Activated CD4-positive, alpha-beta T cell treated with anti-CD3 and anti-CD28 coated beads, Interleukin-2, amount 50 U/mL, for 1 hour (primary cell): ENCODE data around the gene TNRC18.
"Not testable (repeated sequence)": the region's sequence is repeated elsewhere in the genome, so short reads cannot be mapped to it uniquely, and the experiment has no call there.

ENCODE experiments used
- DNase-seq: peaks from one replicate; pipeline ENCODE4 v3.0.0-alpha.2; 2020

TNRC18 gene

GRCh38 chr7:5423306-5423975 is at the start of gene TNRC18:
Gene TNRC18 (minus strand): TSS chr7:5423834. CDS start chr7:5421246, 2,588 bp downstream.
- DNase-seq = no peak

GRCh38 chr7:5472432-5473315 is 49.0 kb upstream of the TNRC18 start:
- no peak for DNase-seq

GRCh38 chr7:5471623-5472022 is 48.0 kb upstream of the TNRC18 start:
- DNase-seq = not testable (repeated sequence)

- no peak for DNase-seq
These were observed 47.2 kb upstream of the TNRC18 start for GRCh38 chr7:5470816-5471215.

GRCh38 chr7:5470167-5470532 is 46.5 kb upstream of the TNRC18 start:
- no peak for DNase-seq

GRCh38 chr7:5469375-5470166 is 45.9 kb upstream of the TNRC18 start:
- DNase-seq = no peak

GRCh38 chr7:5467645-5468044 is 44.0 kb upstream of the TNRC18 start:
- DNase-seq = no peak

- no peak for DNase-seq
These were observed 42.9 kb upstream of the TNRC18 start for GRCh38 chr7:5466551-5466950.

- no peak for DNase-seq
These were observed 39.4 kb upstream of the TNRC18 start for GRCh38 chr7:5463031-5463430.

- no peak for DNase-seq
These were observed 38.6 kb upstream of the TNRC18 start for GRCh38 chr7:5462216-5462615.

GRCh38 chr7:5458921-5459480 is 35.4 kb upstream of the TNRC18 start:
- DNase-seq = no peak

GRCh38 chr7:5457245-5457735 is 33.7 kb upstream of the TNRC18 start:
- DNase-seq = no peak

- no peak for DNase-seq
These were observed 32.8 kb upstream of the TNRC18 start for GRCh38 chr7:5456409-5456808.

GRCh38 chr7:5455581-5456219 is 32.1 kb upstream of the TNRC18 start:
- DNase-seq = no peak

GRCh38 chr7:5455175-5455574 is 31.5 kb upstream of the TNRC18 start:
- DNase-seq = no peak

GRCh38 chr7:5454485-5454884 is 30.9 kb upstream of the TNRC18 start:
- DNase-seq = no peak

GRCh38 chr7:5453566-5454075 is 30.0 kb upstream of the TNRC18 start:
- DNase-seq = no peak

- no peak for DNase-seq
These were observed 29.4 kb upstream of the TNRC18 start for GRCh38 chr7:5452937-5453540.

- no peak for DNase-seq
These were observed 28.9 kb upstream of the TNRC18 start for GRCh38 chr7:5452470-5452899.

- no peak for DNase-seq
These were observed 27.8 kb upstream of the TNRC18 start for GRCh38 chr7:5451391-5451790.

GRCh38 chr7:5450549-5451327 is 27.1 kb upstream of the TNRC18 start:
- DNase-seq = peak; percentile 41
